Endothelial cell of umbilical vein (primary cell): ENCODE results near the gene PGR. TPM values are rescaled to one million over a fixed set of nuclear protein-coding genes. Genes with fewer than 3 reads are reported as not detected.

Experiments used
- BruUV-seq: library from RNA; stranded (reverse); fragments of 400-500 nt; replicated peaks from 2 replicates; lab custom pipeline; 2021; lab: Mats Ljungman, UMichigan
- CTCF ChIA-PET: fragments of 300-600, 350-600 bp; sonication (Branson Sonifier 250); formaldehyde crosslinking; loops from one replicate; lab custom pipeline; 2021; ENCODE audit warnings: antibody characterized with exemption, inconsistent platforms; lab: Charles Lee
- POLR2A ChIA-PET: fragments of 300-600, 350-600 bp; sonication (Branson Sonifier 250); formaldehyde crosslinking; loops from one replicate; lab custom pipeline; 2021; ENCODE audit warnings: antibody characterized with exemption, inconsistent platforms; lab: Charles Lee
- DNase-seq: peaks from one replicate; pipeline ENCODE4 v3.0.0-alpha.2; 2011; ENCODE audit warnings: low read depth, low spot score
- FAIRE-seq: peaks from 2 replicates; lab custom pipeline; 2011; peaks lifted over from hg19 to GRCh38; lab: Jason Lieb, UNC
- H2AFZ ChIP-seq: 2 replicates; pipeline ENCODE4 v1.6.0; 2012; ENCODE audit warnings: low read depth, low read length, control low read depth, inconsistent platforms
- H3K27ac ChIP-seq: 2 replicates; pipeline ENCODE4 v1.5.1; 2011; ENCODE audit warnings: low read depth, mild to moderate bottlenecking, control low read depth, low read length, moderate library complexity; ENCODE audit not compliant: insufficient read depth
- H3K27me3 ChIP-seq, 2 experiments: 2 replicates each; pipeline versions ENCODE4 v1.6.0 to v1.6.1; 2011; ENCODE audit warnings: low read length in 2 of 2, mixed read lengths in 1 of 2; ENCODE audit not compliant: control insufficient read depth in 2 of 2, insufficient read depth in 2 of 2
- H3K36me3 ChIP-seq, 2 experiments: 2 replicates in 1 of 2; 3 replicates in 1 of 2; pipeline ENCODE4 v1.5.1; 2011; ENCODE audit warnings: low read length in 2 of 2, mild to moderate bottlenecking in 1 of 2, moderate library complexity in 1 of 2; ENCODE audit not compliant: control insufficient read depth in 2 of 2, insufficient read depth in 2 of 2; ENCODE audit errors: extremely low read depth in 1 of 2
- H3K4me1 ChIP-seq: 3 replicates; pipeline ENCODE4 v1.5.1; 2011; ENCODE audit warnings: mild to moderate bottlenecking, low read length; ENCODE audit not compliant: control insufficient read depth, insufficient read depth; ENCODE audit errors: extremely low read depth
- H3K4me2 ChIP-seq: 2 replicates; pipeline ENCODE4 v1.6.1; 2011; ENCODE audit warnings: low read length, control low read depth, mixed read lengths; ENCODE audit not compliant: insufficient read depth
- H3K4me3 ChIP-seq, 3 experiments: fragments of 200-600 bp in 1 of 3; sonication (generic), shearing (Covaris generic) in 1 of 3; replicated peaks in 1 of 3; 2 replicates each; pipeline ENCODE4 v1.5.1; 2011 to 2016; ENCODE audit warnings: control low read depth in 3 of 3, low read length in 3 of 3, mild to moderate bottlenecking in 2 of 3, inconsistent platforms in 1 of 3, low read depth in 1 of 3, moderate library complexity in 1 of 3; ENCODE audit not compliant: insufficient read depth in 1 of 3
- H3K79me2 ChIP-seq: 2 replicates; pipeline ENCODE4 v1.6.0; 2012; ENCODE audit warnings: low read length, inconsistent platforms; ENCODE audit not compliant: control insufficient read depth, insufficient read depth
- H3K9ac ChIP-seq: replicated peaks from 2 replicates; pipeline ENCODE3; 2011; ENCODE audit warnings: low read length, control low read depth; ENCODE audit not compliant: insufficient read depth; ENCODE audit errors: extremely low read depth
- H3K9me1 ChIP-seq: replicated peaks from 3 replicates; pipeline ENCODE4 v1.6.0; 2011; ENCODE audit warnings: mild to moderate bottlenecking, low read length; ENCODE audit not compliant: control insufficient read depth, insufficient read depth; ENCODE audit errors: extremely low read depth
- H3K9me3 ChIP-seq: replicated peaks from 2 replicates; pipeline ENCODE4 v1.5.1; 2012; ENCODE audit warnings: low read length, inconsistent platforms; ENCODE audit not compliant: control insufficient read depth, insufficient read depth
- H4K20me1 ChIP-seq: replicated peaks from 2 replicates; pipeline ENCODE3; 2011; ENCODE audit warnings: mild to moderate bottlenecking, low read length; ENCODE audit not compliant: control insufficient read depth, insufficient read depth; ENCODE audit errors: extremely low read depth
- CTCF ChIP-seq, 2 donors: IDR thresholded peaks; 1 replicate in 1 of 2; 2 replicates in 1 of 2; pipeline ENCODE4 v1.5.1; 2011; ENCODE audit warnings: low read length in 2 of 2, mild to moderate bottlenecking in 2 of 2, moderate library complexity in 2 of 2, control low read depth in 1 of 2, inconsistent platforms in 1 of 2, low read depth in 1 of 2; ENCODE audit not compliant: insufficient read depth in 1 of 2; ENCODE audit errors: extremely low read depth in 1 of 2
- EZH2 ChIP-seq: IDR thresholded peaks from 2 replicates; pipeline ENCODE4 v1.6.1; 2012; ENCODE audit warnings: borderline replicate concordance, low read depth, mild to moderate bottlenecking, moderate library complexity, low read length, inconsistent platforms; ENCODE audit not compliant: severe bottlenecking
- JUN ChIP-seq: IDR thresholded peaks from 2 replicates; pipeline ENCODE4 v1.6.1; 2011; ENCODE audit warnings: borderline replicate concordance, low read depth; ENCODE audit not compliant: insufficient read length, insufficient read depth
- dilution Hi-C: fragments of 300-500 bp; cut with MboI; formaldehyde crosslinking; loops from one replicate; pipeline ENCODE4 v1.15.0; 2019; ENCODE audit warnings: low sequenced_read_pairs; ENCODE audit not compliant: extremely low pct_ligation_motif_present
- intact Hi-C: fragments of 100-400 bp; cut with micrococcal nuclease; formaldehyde crosslinking; loops from one replicate; pipeline ENCODE4 v1.10.0; 2022
- polyA plus RNA-seq, 4 experiments: library from polyadenylated mRNA; depleted of rRNA in 3 of 4; stranded (reverse) in 3 of 4; unstranded in 1 of 4; fragments of >200 nt; gene quantifications; 2 replicates each; pipeline versions ENCODE4 v1.2.1 to v1.2.3, GENCODE V29; 2011 to 2012; ENCODE audit warnings: missing spikeins in 1 of 4
- total RNA-seq: library from RNA; stranded (reverse); gene quantifications from 2 replicates; pipeline ENCODE4 v1.2.3, GENCODE V29; 2021

Gene PGR
- total and polyA plus RNA-seq, 2 donors (not counting 3 experiments of a cell fraction or from before 2014, with no cell fraction given), result not detected

DNA sequence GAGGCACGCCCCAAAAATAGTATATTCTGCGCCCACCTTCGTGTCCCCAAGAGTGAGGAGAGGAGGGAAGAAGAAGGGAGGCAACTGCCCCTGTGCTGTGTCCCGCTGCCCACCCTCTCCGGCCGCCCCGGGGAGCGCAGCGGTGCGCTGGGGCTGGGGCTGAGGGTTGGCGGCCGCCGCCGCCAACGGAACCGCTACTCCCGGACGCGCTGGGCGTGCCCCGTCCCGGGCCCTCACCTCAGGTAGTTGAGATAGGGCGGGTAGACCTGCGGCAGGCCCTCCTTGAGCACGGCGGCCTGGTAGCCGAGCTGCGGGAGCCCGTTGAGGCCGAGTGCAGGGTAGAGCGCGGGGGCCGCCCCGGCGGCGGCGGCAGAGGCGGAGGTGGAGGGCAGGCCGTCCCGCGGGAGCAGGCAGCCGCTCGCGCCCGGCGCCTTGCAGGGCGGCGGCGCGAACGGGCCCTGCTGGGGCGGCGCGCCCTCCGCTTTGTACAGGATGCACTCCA lies 2.4 kb downstream of the PGR start:
- Histone ChIP-seq H3K4me2 (peak overlapping the region; percentile 37), H3K9me1 (no peaks in the 10 kb centered on the region), H3K27ac (no peak overlapping the region), H3K36me3 (no peaks in the 10 kb centered on the region), H3K9me3 (no peaks in the 10 kb centered on the region), H4K20me1 (no peaks in the 10 kb centered on the region), H3K4me1 (no peaks in the 10 kb centered on the region), H3K9ac (no peak overlapping the region), H2AFZ (peak overlapping the region; percentile 38), H3K27me3 (peaks cover 36 to 50% of the 10 kb centered on the region in 2 experiments), H3K4me3 (peak overlapping the region in 2 of 3 experiments; percentile 7 to 32), H3K79me2 (no peaks in the 10 kb centered on the region)
- FAIRE-seq (no peak), DNase-seq (no peak)
- TF ChIP-seq EZH2 (peak; percentile 11), JUN (no peak)
- dilution Hi-C loops (no loop called here), intact Hi-C loops (no loop called here)
- POLR2A ChIA-PET, result no interaction called here
- CTCF ChIA-PET, result no interaction called here
- no TSS peak for BruUV-seq

DNA sequence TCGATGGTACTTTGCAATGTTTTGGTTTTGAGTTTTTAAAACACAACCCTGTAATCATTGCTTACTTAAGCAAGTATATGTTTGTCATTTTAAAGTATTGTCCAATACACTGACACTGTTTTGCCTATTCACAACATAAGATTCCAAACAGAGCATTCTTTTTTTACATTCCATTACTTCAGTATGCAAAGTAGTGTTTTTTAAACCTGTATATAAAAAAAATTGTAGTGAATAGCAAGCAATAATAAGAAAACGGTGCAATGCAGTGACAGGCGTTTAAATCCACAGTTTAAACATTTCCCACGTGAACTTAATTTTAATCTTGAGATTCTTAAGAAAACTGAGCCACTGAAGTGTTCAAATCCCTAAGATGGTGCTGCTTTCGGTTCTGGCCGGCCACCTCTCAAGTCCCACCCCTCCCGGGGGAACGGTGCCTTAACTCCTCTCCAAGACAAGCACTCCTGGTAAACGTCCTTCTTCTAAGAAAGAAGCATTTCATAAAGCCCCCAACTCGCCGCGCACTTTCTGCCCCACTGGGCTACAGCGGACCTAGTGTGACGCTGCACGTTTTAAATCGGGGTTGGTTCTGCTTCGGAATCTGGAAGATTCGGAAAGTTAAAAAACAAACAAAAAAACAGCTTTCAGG lies 2.9 kb downstream of the PGR start:
- DNase-seq, result peak; percentile 5
- intact Hi-C loops, result no loop called here
- TF ChIP-seq CTCF (IDR thresholded peaks at IDR 0.05; ENCODE audit: extremely low read depth in 1 of 2, insufficient read depth in 1 of 2, low read depth in 1 of 2, low read length in 2 of 2), result no peak
- Histone ChIP-seq H3K9me1 (no peaks in the 10 kb centered on the region), H3K4me2 (peak overlapping the region; percentile 37), H3K4me3 (peak overlapping the region in 2 of 3 experiments; percentile 7 to 32), H3K27ac (no peak overlapping the region), H4K20me1 (no peaks in the 10 kb centered on the region), H3K9me3 (no peaks in the 10 kb centered on the region), H3K4me1 (no peaks in the 10 kb centered on the region), H3K27me3 (peaks cover 36 to 50% of the 10 kb centered on the region in 2 experiments), H3K36me3 (no peaks in the 10 kb centered on the region), H2AFZ (peak overlapping the region; percentile 38), H3K9ac (no peak overlapping the region), H3K79me2 (no peaks in the 10 kb centered on the region)
- ChIA-PET CTCF (no interaction called here), POLR2A (no interaction called here)
- FAIRE-seq, result no peak
- no TSS peak for BruUV-seq
- dilution Hi-C loops, result no loop called here
